ENCODE results near the gene GALNTL6. TPM values are rescaled to one million over a fixed set of nuclear protein-coding genes. Genes with fewer than 3 reads are reported as not detected.
"Not testable (repeated sequence)": the region's sequence is repeated elsewhere in the genome, so short reads cannot be mapped to it uniquely, and the experiment has no call there.

The GALNTL6 gene
- total RNA-seq, 1 donor: not detected

- no peak for TF ChIP-seq CTCF (IDR thresholded peaks at IDR 0.05; ENCODE audit: insufficient read depth, low read length)
- H3K4me3 ChIP-seq (ENCODE audit: low read depth, low read length): no peak overlapping the region
- DNase-seq (ENCODE audit: low read depth): no peak
Measured at GRCh38 chr4:173018446-173018845, 1205.2 kb downstream of the GALNTL6 start.

- DNase-seq (ENCODE audit: low read depth): no peak
- H3K4me3 ChIP-seq (ENCODE audit: low read depth, low read length): no peak overlapping the region
- no peak for TF ChIP-seq CTCF (IDR thresholded peaks at IDR 0.05; ENCODE audit: insufficient read depth, low read length)
Measured at GRCh38 chr4:173019664-173020063, 1206.5 kb downstream of the GALNTL6 start.

- not testable (repeated sequence) for DNase-seq (ENCODE audit: low read depth); H3K4me3 ChIP-seq (ENCODE audit: low read depth, low read length)
Measured at GRCh38 chr4:173021746-173022573, 1208.8 kb downstream of the GALNTL6 start.

GRCh38 chr4:173024203-173024602 lies 1211.0 kb downstream of the GALNTL6 start:
- no peak for TF ChIP-seq CTCF (IDR thresholded peaks at IDR 0.05; ENCODE audit: insufficient read depth, low read length)
- DNase-seq (ENCODE audit: low read depth): no peak
- no peak overlapping the region for H3K4me3 ChIP-seq (ENCODE audit: low read depth, low read length)

- no peak overlapping the region for H3K4me3 ChIP-seq (ENCODE audit: low read depth, low read length)
- peak; percentile 85 for DNase-seq (ENCODE audit: low read depth)
- peak; percentile 74 for TF ChIP-seq CTCF (IDR thresholded peaks at IDR 0.05; ENCODE audit: insufficient read depth, low read length)
Measured at GRCh38 chr4:173025131-173025530, 1211.9 kb downstream of the GALNTL6 start.

GRCh38 chr4:173037242-173037641 lies 1224.0 kb downstream of the GALNTL6 start:
- no peak overlapping the region for H3K4me3 ChIP-seq (ENCODE audit: low read depth, low read length)
- no peak for DNase-seq (ENCODE audit: low read depth)
- no peak for TF ChIP-seq CTCF (IDR thresholded peaks at IDR 0.05; ENCODE audit: insufficient read depth, low read length)

- DNase-seq (ENCODE audit: low read depth): no peak
- no peak for TF ChIP-seq CTCF (IDR thresholded peaks at IDR 0.05; ENCODE audit: insufficient read depth, low read length)
- no peak overlapping the region for H3K4me3 ChIP-seq (ENCODE audit: low read depth, low read length)
Measured at GRCh38 chr4:173038192-173038896, 1225.1 kb downstream of the GALNTL6 start.
